Measurements from ENCODE around the gene MPPE1.

- TF ChIP-seq CTCF (IDR thresholded peaks at IDR 0.05) (no peak), EP300 (IDR thresholded peaks at IDR 0.05) (no peak), POLR2A (IDR thresholded peaks at IDR 0.05) (no peak)
Observed at GRCh38 chr18:11944252-11944651, 36.1 kb upstream of the MPPE1 start.
